Measurements from ENCODE around the gene SLC31A1.

GRCh38 chr9:113301548-113301947 lies 80.2 kb downstream of the SLC31A1 start:
- no peak for TF ChIP-seq POLR2A (IDR thresholded peaks at IDR 0.05)
- TF ChIP-seq CTCF (IDR thresholded peaks at IDR 0.05) = no peak
- no peak for TF ChIP-seq POLR2AphosphoS5 (IDR thresholded peaks at IDR 0.05)

Data from transverse colon (tissue), 4 donors.